Endothelial cell of umbilical vein (primary cell): ENCODE measurements around the gene PSMB3. TPM values are rescaled to one million over a fixed set of nuclear protein-coding genes. Genes with fewer than 3 reads are reported as not detected.
"Not testable (repeated sequence)": the region's sequence is repeated elsewhere in the genome, so short reads cannot be mapped to it uniquely, and the experiment has no call there.

Experiments
- BruUV-seq: library from RNA; stranded (reverse); fragments of 400-500 nt; replicated peaks from 2 replicates; lab custom pipeline; 2021; lab: Mats Ljungman, UMichigan
- CTCF ChIA-PET: fragments of 300-600, 350-600 bp; sonication (Branson Sonifier 250); formaldehyde crosslinking; loops from one replicate; lab custom pipeline; 2021; ENCODE audit warnings: antibody characterized with exemption, inconsistent platforms; lab: Charles Lee
- POLR2A ChIA-PET: fragments of 300-600, 350-600 bp; sonication (Branson Sonifier 250); formaldehyde crosslinking; loops from one replicate; lab custom pipeline; 2021; ENCODE audit warnings: antibody characterized with exemption, inconsistent platforms; lab: Charles Lee
- DNase-seq: peaks from one replicate; pipeline ENCODE4 v3.0.0-alpha.2; 2011; ENCODE audit warnings: low read depth, low spot score
- FAIRE-seq: peaks from 2 replicates; lab custom pipeline; 2011; peaks lifted over from hg19 to GRCh38; lab: Jason Lieb, UNC
- H2AFZ ChIP-seq: 2 replicates; pipeline ENCODE4 v1.6.0; 2012; ENCODE audit warnings: low read depth, low read length, control low read depth, inconsistent platforms
- H3K27ac ChIP-seq: 2 replicates; pipeline ENCODE4 v1.5.1; 2011; ENCODE audit warnings: low read depth, mild to moderate bottlenecking, control low read depth, low read length, moderate library complexity; ENCODE audit not compliant: insufficient read depth
- H3K27me3 ChIP-seq, 2 experiments: 2 replicates each; pipeline versions ENCODE4 v1.6.0 to v1.6.1; 2011; ENCODE audit warnings: low read length in 2 of 2, mixed read lengths in 1 of 2; ENCODE audit not compliant: control insufficient read depth in 2 of 2, insufficient read depth in 2 of 2
- H3K36me3 ChIP-seq, 2 experiments: 2 replicates in 1 of 2; 3 replicates in 1 of 2; pipeline ENCODE4 v1.5.1; 2011; ENCODE audit warnings: low read length in 2 of 2, mild to moderate bottlenecking in 1 of 2, moderate library complexity in 1 of 2; ENCODE audit not compliant: control insufficient read depth in 2 of 2, insufficient read depth in 2 of 2; ENCODE audit errors: extremely low read depth in 1 of 2
- H3K4me1 ChIP-seq: 3 replicates; pipeline ENCODE4 v1.5.1; 2011; ENCODE audit warnings: mild to moderate bottlenecking, low read length; ENCODE audit not compliant: control insufficient read depth, insufficient read depth; ENCODE audit errors: extremely low read depth
- H3K4me2 ChIP-seq: 2 replicates; pipeline ENCODE4 v1.6.1; 2011; ENCODE audit warnings: low read length, control low read depth, mixed read lengths; ENCODE audit not compliant: insufficient read depth
- H3K4me3 ChIP-seq, 3 experiments: fragments of 200-600 bp in 1 of 3; sonication (generic), shearing (Covaris generic) in 1 of 3; replicated peaks in 1 of 3; 2 replicates each; pipeline ENCODE4 v1.5.1; 2011 to 2016; ENCODE audit warnings: control low read depth in 3 of 3, low read length in 3 of 3, mild to moderate bottlenecking in 2 of 3, inconsistent platforms in 1 of 3, low read depth in 1 of 3, moderate library complexity in 1 of 3; ENCODE audit not compliant: insufficient read depth in 1 of 3
- H3K79me2 ChIP-seq: 2 replicates; pipeline ENCODE4 v1.6.0; 2012; ENCODE audit warnings: low read length, inconsistent platforms; ENCODE audit not compliant: control insufficient read depth, insufficient read depth
- H3K9ac ChIP-seq: replicated peaks from 2 replicates; pipeline ENCODE3; 2011; ENCODE audit warnings: low read length, control low read depth; ENCODE audit not compliant: insufficient read depth; ENCODE audit errors: extremely low read depth
- H3K9me1 ChIP-seq: replicated peaks from 3 replicates; pipeline ENCODE4 v1.6.0; 2011; ENCODE audit warnings: mild to moderate bottlenecking, low read length; ENCODE audit not compliant: control insufficient read depth, insufficient read depth; ENCODE audit errors: extremely low read depth
- H3K9me3 ChIP-seq: replicated peaks from 2 replicates; pipeline ENCODE4 v1.5.1; 2012; ENCODE audit warnings: low read length, inconsistent platforms; ENCODE audit not compliant: control insufficient read depth, insufficient read depth
- H4K20me1 ChIP-seq: replicated peaks from 2 replicates; pipeline ENCODE3; 2011; ENCODE audit warnings: mild to moderate bottlenecking, low read length; ENCODE audit not compliant: control insufficient read depth, insufficient read depth; ENCODE audit errors: extremely low read depth
- EZH2 ChIP-seq: IDR thresholded peaks from 2 replicates; pipeline ENCODE4 v1.6.1; 2012; ENCODE audit warnings: borderline replicate concordance, low read depth, mild to moderate bottlenecking, moderate library complexity, low read length, inconsistent platforms; ENCODE audit not compliant: severe bottlenecking
- FOS ChIP-seq: IDR thresholded peaks from 2 replicates; pipeline ENCODE4 v1.6.1; 2011; ENCODE audit warnings: mild to moderate bottlenecking, low read length, moderate library complexity, borderline replicate concordance; ENCODE audit not compliant: insufficient read depth
- GATA2 ChIP-seq: IDR thresholded peaks from 2 replicates; pipeline ENCODE4 v1.7.0; 2011; ENCODE audit warnings: low read depth, mild to moderate bottlenecking, moderate library complexity, mixed read lengths, low read length; ENCODE audit not compliant: insufficient read length, insufficient read depth
- JUN ChIP-seq: IDR thresholded peaks from 2 replicates; pipeline ENCODE4 v1.6.1; 2011; ENCODE audit warnings: borderline replicate concordance, low read depth; ENCODE audit not compliant: insufficient read length, insufficient read depth
- MYC ChIP-seq: IDR thresholded peaks from one replicate; pipeline ENCODE4 v1.6.1; 2011; ENCODE audit warnings: mild to moderate bottlenecking, low read depth, low read length
- POLR2A ChIP-seq: IDR thresholded peaks from 2 replicates; pipeline ENCODE4 v1.6.1; 2012; ENCODE audit warnings: low read depth, mild to moderate bottlenecking, control low read depth, low read length
- POLR2AphosphoS5 ChIP-seq: IDR thresholded peaks from 2 replicates; pipeline ENCODE4 v1.6.1; 2012; ENCODE audit warnings: low read depth, mild to moderate bottlenecking, control low read depth, low read length, moderate library complexity; ENCODE audit not compliant: insufficient read depth
- dilution Hi-C: fragments of 300-500 bp; cut with MboI; formaldehyde crosslinking; loops from one replicate; pipeline ENCODE4 v1.15.0; 2019; ENCODE audit warnings: low sequenced_read_pairs; ENCODE audit not compliant: extremely low pct_ligation_motif_present
- intact Hi-C: fragments of 100-400 bp; cut with micrococcal nuclease; formaldehyde crosslinking; loops from one replicate; pipeline ENCODE4 v1.10.0; 2022
- polyA plus RNA-seq, 4 experiments: library from polyadenylated mRNA; depleted of rRNA in 3 of 4; stranded (reverse) in 3 of 4; unstranded in 1 of 4; fragments of >200 nt; gene quantifications; 2 replicates each; pipeline versions ENCODE4 v1.2.1 to v1.2.3, GENCODE V29; 2011 to 2012; ENCODE audit warnings: missing spikeins in 1 of 4
- total RNA-seq: library from RNA; stranded (reverse); gene quantifications from 2 replicates; pipeline ENCODE4 v1.2.3, GENCODE V29; 2021
- TF ChIP-seq, protein P1 (sequence below): IDR thresholded peaks from 2 replicates; pipeline ENCODE4 v1.6.1; 2011; ENCODE audit not compliant: insufficient read depth, insufficient read length
- TF ChIP-seq, protein P2 (sequence below), 2 donors: IDR thresholded peaks; 1 replicate in 1 of 2; 2 replicates in 1 of 2; pipeline ENCODE4 v1.5.1; 2011; ENCODE audit warnings: low read length in 2 of 2, mild to moderate bottlenecking in 2 of 2, moderate library complexity in 2 of 2, control low read depth in 1 of 2, inconsistent platforms in 1 of 2, low read depth in 1 of 2; ENCODE audit not compliant: insufficient read depth in 1 of 2; ENCODE audit errors: extremely low read depth in 1 of 2

The PSMB3 gene
- total and polyA plus RNA-seq, 2 donors (not counting 3 experiments of a cell fraction or from before 2014, with no cell fraction given), result 213 to 685 TPM

DNA sequence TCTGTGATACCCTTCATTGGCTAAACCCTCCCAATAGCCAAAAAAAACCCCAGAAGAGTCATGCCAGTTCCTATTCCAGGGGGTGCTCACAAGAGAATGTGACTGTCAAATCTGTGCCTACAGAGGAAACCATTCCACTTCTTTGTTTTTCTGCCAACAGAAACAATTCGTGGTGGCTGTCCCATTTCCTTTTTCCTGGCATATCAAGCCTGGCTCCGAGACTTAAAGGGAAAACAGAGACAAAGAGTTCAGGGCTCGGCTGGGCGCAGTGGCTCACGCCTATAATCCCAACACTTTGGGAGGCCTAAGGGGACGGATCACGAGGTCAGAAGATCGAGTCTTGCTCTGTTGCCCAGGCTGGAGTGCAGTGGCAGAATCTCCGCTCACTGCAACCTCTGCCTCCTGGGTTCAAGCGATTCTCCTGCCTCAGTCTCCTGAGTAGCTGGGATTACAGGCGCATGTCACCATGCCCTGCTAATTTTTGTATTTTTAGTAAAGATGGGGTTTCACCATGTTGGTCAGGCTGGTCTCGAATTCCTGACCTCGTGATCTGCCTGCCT lies 37.7 kb downstream of the PSMB3 start:
- FAIRE-seq, H3K4me3 ChIP-seq, dilution Hi-C loops, BruUV-seq, H3K9me3 ChIP-seq, H3K27me3 ChIP-seq, H3K9ac ChIP-seq, H3K9me1 ChIP-seq, H4K20me1 ChIP-seq, POLR2A ChIA-PET, H2AFZ ChIP-seq: not testable (repeated sequence)
- intact Hi-C loops, result loop anchor here (1.0 to 2.0 kb wide), 3 partner anchors 9 to 63 kb away; partner anchors contain the start of genes PIP4K2B, PSMB3 and RPL23
- peak; percentile 21 for TF ChIP-seq POLR2AphosphoS5
- TF ChIP-seq POLR2A, result peak; percentile 26
- Histone ChIP-seq H3K4me1 (peaks cover 22% of the 10 kb centered on the region), H3K79me2 (peaks cover 24% of the 10 kb centered on the region), H3K27ac (peak overlapping the region; percentile 54), H3K36me3 (peaks cover 7 to 16% of the 10 kb centered on the region in 2 experiments), H3K4me2 (peak overlapping the region; percentile 73)
- peak; percentile 64 for DNase-seq
- CTCF ChIA-PET, result interaction anchor here (0.9 to 1.8 kb wide), 4 partner anchors 17 to 361 kb away, joined by 3 to 7 read pairs (median 3); partner anchors contain the start of gene PLXDC1

GRCh38 chr17:38791162-38791561 lies 38.6 kb downstream of the PSMB3 start:
- intact Hi-C loops (loop anchor here (2.0 kb wide), 1 partner anchor 38 kb away; the partner anchor contains the start of gene PSMB3), dilution Hi-C loops (no loop called here)
- FAIRE-seq (no peak), DNase-seq (no peak)
- no TSS peak for BruUV-seq
- H3K36me3 ChIP-seq, result peaks cover 7 to 10% of the 10 kb centered on the region in 2 experiments
- no peaks in the 10 kb centered on the region for H3K9me1 ChIP-seq
- no peaks in the 10 kb centered on the region for H3K27me3 ChIP-seq
- H3K4me1 ChIP-seq, result peaks cover 22% of the 10 kb centered on the region
- ChIA-PET POLR2A (no interaction called here), CTCF (no interaction called here)
- no peak overlapping the region for H2AFZ ChIP-seq
- H3K79me2 ChIP-seq, result peaks cover 32% of the 10 kb centered on the region
- H3K9ac ChIP-seq, result no peak overlapping the region
- no peaks in the 10 kb centered on the region for H3K9me3 ChIP-seq
- no peak overlapping the region for H3K4me3 ChIP-seq
- no peak overlapping the region for H3K4me2 ChIP-seq
- no peak overlapping the region for H3K27ac ChIP-seq
- H4K20me1 ChIP-seq, result no peaks in the 10 kb centered on the region
- TF ChIP-seq JUN (no peak), MYC (no peak), POLR2A (no peak), GATA2 (no peak), EZH2 (no peak), POLR2AphosphoS5 (no peak), FOS (no peak)
- TF ChIP-seq, protein P1, sequence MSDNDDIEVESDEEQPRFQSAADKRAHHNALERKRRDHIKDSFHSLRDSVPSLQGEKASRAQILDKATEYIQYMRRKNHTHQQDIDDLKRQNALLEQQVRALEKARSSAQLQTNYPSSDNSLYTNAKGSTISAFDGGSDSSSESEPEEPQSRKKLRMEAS, result no peak
- TF ChIP-seq, protein P2, sequence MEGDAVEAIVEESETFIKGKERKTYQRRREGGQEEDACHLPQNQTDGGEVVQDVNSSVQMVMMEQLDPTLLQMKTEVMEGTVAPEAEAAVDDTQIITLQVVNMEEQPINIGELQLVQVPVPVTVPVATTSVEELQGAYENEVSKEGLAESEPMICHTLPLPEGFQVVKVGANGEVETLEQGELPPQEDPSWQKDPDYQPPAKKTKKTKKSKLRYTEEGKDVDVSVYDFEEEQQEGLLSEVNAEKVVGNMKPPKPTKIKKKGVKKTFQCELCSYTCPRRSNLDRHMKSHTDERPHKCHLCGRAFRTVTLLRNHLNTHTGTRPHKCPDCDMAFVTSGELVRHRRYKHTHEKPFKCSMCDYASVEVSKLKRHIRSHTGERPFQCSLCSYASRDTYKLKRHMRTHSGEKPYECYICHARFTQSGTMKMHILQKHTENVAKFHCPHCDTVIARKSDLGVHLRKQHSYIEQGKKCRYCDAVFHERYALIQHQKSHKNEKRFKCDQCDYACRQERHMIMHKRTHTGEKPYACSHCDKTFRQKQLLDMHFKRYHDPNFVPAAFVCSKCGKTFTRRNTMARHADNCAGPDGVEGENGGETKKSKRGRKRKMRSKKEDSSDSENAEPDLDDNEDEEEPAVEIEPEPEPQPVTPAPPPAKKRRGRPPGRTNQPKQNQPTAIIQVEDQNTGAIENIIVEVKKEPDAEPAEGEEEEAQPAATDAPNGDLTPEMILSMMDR (IDR thresholded peaks at IDR 0.05; ENCODE audit: extremely low read depth in 1 of 2, insufficient read depth in 1 of 2, low read depth in 1 of 2, low read length in 2 of 2), result no peak
